Endothelial cell of umbilical vein (primary cell): ENCODE measurements around the gene TNS2. TPM values are rescaled to one million over a fixed set of nuclear protein-coding genes. Genes with fewer than 3 reads are reported as not detected.

Experiments
- BruUV-seq: library from RNA; stranded (reverse); fragments of 400-500 nt; replicated peaks from 2 replicates; lab custom pipeline; 2021; lab: Mats Ljungman, UMichigan
- CTCF ChIA-PET: fragments of 300-600, 350-600 bp; sonication (Branson Sonifier 250); formaldehyde crosslinking; loops from one replicate; lab custom pipeline; 2021; ENCODE audit warnings: antibody characterized with exemption, inconsistent platforms; lab: Charles Lee
- POLR2A ChIA-PET: fragments of 300-600, 350-600 bp; sonication (Branson Sonifier 250); formaldehyde crosslinking; loops from one replicate; lab custom pipeline; 2021; ENCODE audit warnings: antibody characterized with exemption, inconsistent platforms; lab: Charles Lee
- DNase-seq: peaks from one replicate; pipeline ENCODE4 v3.0.0-alpha.2; 2011; ENCODE audit warnings: low read depth, low spot score
- FAIRE-seq: peaks from 2 replicates; lab custom pipeline; 2011; peaks lifted over from hg19 to GRCh38; lab: Jason Lieb, UNC
- H2AFZ ChIP-seq: 2 replicates; pipeline ENCODE4 v1.6.0; 2012; ENCODE audit warnings: low read depth, low read length, control low read depth, inconsistent platforms
- H3K27ac ChIP-seq: 2 replicates; pipeline ENCODE4 v1.5.1; 2011; ENCODE audit warnings: low read depth, mild to moderate bottlenecking, control low read depth, low read length, moderate library complexity; ENCODE audit not compliant: insufficient read depth
- H3K27me3 ChIP-seq, 2 experiments: 2 replicates each; pipeline versions ENCODE4 v1.6.0 to v1.6.1; 2011; ENCODE audit warnings: low read length in 2 of 2, mixed read lengths in 1 of 2; ENCODE audit not compliant: control insufficient read depth in 2 of 2, insufficient read depth in 2 of 2
- H3K36me3 ChIP-seq, 2 experiments: 2 replicates in 1 of 2; 3 replicates in 1 of 2; pipeline ENCODE4 v1.5.1; 2011; ENCODE audit warnings: low read length in 2 of 2, mild to moderate bottlenecking in 1 of 2, moderate library complexity in 1 of 2; ENCODE audit not compliant: control insufficient read depth in 2 of 2, insufficient read depth in 2 of 2; ENCODE audit errors: extremely low read depth in 1 of 2
- H3K4me1 ChIP-seq: 3 replicates; pipeline ENCODE4 v1.5.1; 2011; ENCODE audit warnings: mild to moderate bottlenecking, low read length; ENCODE audit not compliant: control insufficient read depth, insufficient read depth; ENCODE audit errors: extremely low read depth
- H3K4me2 ChIP-seq: 2 replicates; pipeline ENCODE4 v1.6.1; 2011; ENCODE audit warnings: low read length, control low read depth, mixed read lengths; ENCODE audit not compliant: insufficient read depth
- H3K4me3 ChIP-seq, 3 experiments: fragments of 200-600 bp in 1 of 3; sonication (generic), shearing (Covaris generic) in 1 of 3; replicated peaks in 1 of 3; 2 replicates each; pipeline ENCODE4 v1.5.1; 2011 to 2016; ENCODE audit warnings: control low read depth in 3 of 3, low read length in 3 of 3, mild to moderate bottlenecking in 2 of 3, inconsistent platforms in 1 of 3, low read depth in 1 of 3, moderate library complexity in 1 of 3; ENCODE audit not compliant: insufficient read depth in 1 of 3
- H3K79me2 ChIP-seq: 2 replicates; pipeline ENCODE4 v1.6.0; 2012; ENCODE audit warnings: low read length, inconsistent platforms; ENCODE audit not compliant: control insufficient read depth, insufficient read depth
- H3K9ac ChIP-seq: replicated peaks from 2 replicates; pipeline ENCODE3; 2011; ENCODE audit warnings: low read length, control low read depth; ENCODE audit not compliant: insufficient read depth; ENCODE audit errors: extremely low read depth
- H3K9me1 ChIP-seq: replicated peaks from 3 replicates; pipeline ENCODE4 v1.6.0; 2011; ENCODE audit warnings: mild to moderate bottlenecking, low read length; ENCODE audit not compliant: control insufficient read depth, insufficient read depth; ENCODE audit errors: extremely low read depth
- H3K9me3 ChIP-seq: replicated peaks from 2 replicates; pipeline ENCODE4 v1.5.1; 2012; ENCODE audit warnings: low read length, inconsistent platforms; ENCODE audit not compliant: control insufficient read depth, insufficient read depth
- H4K20me1 ChIP-seq: replicated peaks from 2 replicates; pipeline ENCODE3; 2011; ENCODE audit warnings: mild to moderate bottlenecking, low read length; ENCODE audit not compliant: control insufficient read depth, insufficient read depth; ENCODE audit errors: extremely low read depth
- CTCF ChIP-seq, 2 donors: IDR thresholded peaks; 1 replicate in 1 of 2; 2 replicates in 1 of 2; pipeline ENCODE4 v1.5.1; 2011; ENCODE audit warnings: low read length in 2 of 2, mild to moderate bottlenecking in 2 of 2, moderate library complexity in 2 of 2, control low read depth in 1 of 2, inconsistent platforms in 1 of 2, low read depth in 1 of 2; ENCODE audit not compliant: insufficient read depth in 1 of 2; ENCODE audit errors: extremely low read depth in 1 of 2
- EZH2 ChIP-seq: IDR thresholded peaks from 2 replicates; pipeline ENCODE4 v1.6.1; 2012; ENCODE audit warnings: borderline replicate concordance, low read depth, mild to moderate bottlenecking, moderate library complexity, low read length, inconsistent platforms; ENCODE audit not compliant: severe bottlenecking
- FOS ChIP-seq: IDR thresholded peaks from 2 replicates; pipeline ENCODE4 v1.6.1; 2011; ENCODE audit warnings: mild to moderate bottlenecking, low read length, moderate library complexity, borderline replicate concordance; ENCODE audit not compliant: insufficient read depth
- GATA2 ChIP-seq: IDR thresholded peaks from 2 replicates; pipeline ENCODE4 v1.7.0; 2011; ENCODE audit warnings: low read depth, mild to moderate bottlenecking, moderate library complexity, mixed read lengths, low read length; ENCODE audit not compliant: insufficient read length, insufficient read depth
- JUN ChIP-seq: IDR thresholded peaks from 2 replicates; pipeline ENCODE4 v1.6.1; 2011; ENCODE audit warnings: borderline replicate concordance, low read depth; ENCODE audit not compliant: insufficient read length, insufficient read depth
- MAX ChIP-seq: IDR thresholded peaks from 2 replicates; pipeline ENCODE4 v1.6.1; 2011; ENCODE audit not compliant: insufficient read depth, insufficient read length
- MYC ChIP-seq: IDR thresholded peaks from one replicate; pipeline ENCODE4 v1.6.1; 2011; ENCODE audit warnings: mild to moderate bottlenecking, low read depth, low read length
- POLR2A ChIP-seq: IDR thresholded peaks from 2 replicates; pipeline ENCODE4 v1.6.1; 2012; ENCODE audit warnings: low read depth, mild to moderate bottlenecking, control low read depth, low read length
- POLR2AphosphoS5 ChIP-seq: IDR thresholded peaks from 2 replicates; pipeline ENCODE4 v1.6.1; 2012; ENCODE audit warnings: low read depth, mild to moderate bottlenecking, control low read depth, low read length, moderate library complexity; ENCODE audit not compliant: insufficient read depth
- dilution Hi-C: fragments of 300-500 bp; cut with MboI; formaldehyde crosslinking; loops from one replicate; pipeline ENCODE4 v1.15.0; 2019; ENCODE audit warnings: low sequenced_read_pairs; ENCODE audit not compliant: extremely low pct_ligation_motif_present
- intact Hi-C: fragments of 100-400 bp; cut with micrococcal nuclease; formaldehyde crosslinking; loops from one replicate; pipeline ENCODE4 v1.10.0; 2022
- polyA plus RNA-seq, 4 experiments: library from polyadenylated mRNA; depleted of rRNA in 3 of 4; stranded (reverse) in 3 of 4; unstranded in 1 of 4; fragments of >200 nt; gene quantifications; 2 replicates each; pipeline versions ENCODE4 v1.2.1 to v1.2.3, GENCODE V29; 2011 to 2012; ENCODE audit warnings: missing spikeins in 1 of 4
- total RNA-seq: library from RNA; stranded (reverse); gene quantifications from 2 replicates; pipeline ENCODE4 v1.2.3, GENCODE V29; 2021

The TNS2 gene
- total and polyA plus RNA-seq, 2 donors (not counting 3 experiments of a cell fraction or from before 2014, with no cell fraction given), result 84.5 to 106 TPM

GRCh38 chr12:53014709-53015108, 35.2 kb upstream of the TNS2 start:
- Histone ChIP-seq H3K4me2 (no peak overlapping the region), H3K9me1 (no peaks in the 10 kb centered on the region), H3K4me3 (no peak overlapping the region), H3K9ac (no peak overlapping the region), H4K20me1 (peaks cover 23% of the 10 kb centered on the region), H3K4me1 (peaks cover 6% of the 10 kb centered on the region), H3K27ac (no peak overlapping the region), H3K79me2 (peaks cover 83% of the 10 kb centered on the region), H2AFZ (no peak overlapping the region), H3K27me3 (no peaks in the 10 kb centered on the region), H3K9me3 (no peaks in the 10 kb centered on the region), H3K36me3 (peaks cover 7 to 18% of the 10 kb centered on the region in 2 experiments)
- dilution Hi-C loops, result no loop called here
- CTCF ChIA-PET, result interaction anchor here (0.7 to 1.3 kb wide), 2 partner anchors 24 to 51 kb away, joined by 3 to 5 read pairs; no protein-coding TSS in a partner anchor
- FAIRE-seq (no peak), DNase-seq (no peak)
- POLR2A ChIA-PET, result no interaction called here
- no TSS peak for BruUV-seq
- intact Hi-C loops, result no loop called here
- TF ChIP-seq JUN (no peak), MAX (no peak), POLR2AphosphoS5 (no peak), EZH2 (no peak), CTCF (IDR thresholded peaks at IDR 0.05; ENCODE audit: extremely low read depth in 1 of 2, insufficient read depth in 1 of 2, low read depth in 1 of 2, low read length in 2 of 2) (no peak)

- intact Hi-C loops (no loop called here), dilution Hi-C loops (no loop called here)
- H3K9ac ChIP-seq, result no peak overlapping the region
- H3K4me1 ChIP-seq, result no peaks in the 10 kb centered on the region
- no TSS peak for BruUV-seq
- no peak overlapping the region for H3K4me3 ChIP-seq
- no peak overlapping the region for H3K4me2 ChIP-seq
- peaks cover 15% of the 10 kb centered on the region for H3K79me2 ChIP-seq
- H4K20me1 ChIP-seq, result peaks cover 2% of the 10 kb centered on the region
- no peak overlapping the region for H3K27ac ChIP-seq
- H2AFZ ChIP-seq, result no peak overlapping the region
- ChIA-PET CTCF (interaction anchor here (1.0 kb wide), 1 partner anchor 8 kb away, joined by 4 read pairs; no protein-coding TSS in a partner anchor), POLR2A (no interaction called here)
- DNase-seq (no peak), FAIRE-seq (no peak)
- TF ChIP-seq POLR2A (no peak), MYC (no peak), JUN (no peak), GATA2 (no peak), CTCF (IDR thresholded peaks at IDR 0.05; ENCODE audit: extremely low read depth in 1 of 2, insufficient read depth in 1 of 2, low read depth in 1 of 2, low read length in 2 of 2) (no peak), EZH2 (no peak), POLR2AphosphoS5 (no peak), FOS (no peak), MAX (no peak)
- peaks cover 29 to 37% of the 10 kb centered on the region in 2 experiments for H3K36me3 ChIP-seq
- no peaks in the 10 kb centered on the region for H3K9me3 ChIP-seq
- H3K27me3 ChIP-seq, result no peaks in the 10 kb centered on the region
- H3K9me1 ChIP-seq, result no peaks in the 10 kb centered on the region
These were observed 24.6 kb upstream of the TNS2 start for GRCh38 chr12:53025250-53025649.
